GM12878 (cell line): ENCODE results near the gene GLIPR2.

Experiments used
- CTCF ChIP-seq, 3 experiments: IDR thresholded peaks in 2 of 3; conservative IDR thresholded peaks in 1 of 3; 2 replicates each; pipeline ENCODE4 v1.5.1; 2011; ENCODE audit warnings: low read depth in 3 of 3, low read length in 3 of 3, mild to moderate bottlenecking in 3 of 3, control low read depth in 2 of 3, moderate library complexity in 2 of 3, inconsistent platforms in 1 of 3, mixed read lengths in 1 of 3; ENCODE audit not compliant: control insufficient read depth in 2 of 3, insufficient read depth in 1 of 3; ENCODE audit errors: extremely low read depth in 1 of 3
- JUNB ChIP-seq: IDR thresholded peaks from 2 replicates; pipeline ENCODE4 v1.6.1; 2016; ENCODE audit warnings: antibody characterized with exemption, mild to moderate bottlenecking
- KDM1A ChIP-seq: fragments of 200-600 bp; sonication (generic); IDR thresholded peaks from 2 replicates; pipeline ENCODE4 v1.6.1; 2016; ENCODE audit warnings: borderline replicate concordance
- NKRF ChIP-seq: fragments of 450-650 bp; conservative IDR thresholded peaks from 2 replicates; pipeline ENCODE4 v1.6.1; 2017; ENCODE audit warnings: mild to moderate bottlenecking, moderate library complexity
- NR2C2 ChIP-seq: IDR thresholded peaks from 2 replicates; pipeline ENCODE4 v1.6.1; 2011; ENCODE audit warnings: borderline replicate concordance, low read depth; ENCODE audit not compliant: control insufficient read depth, insufficient read length
- POLR2A ChIP-seq: IDR thresholded peaks from 2 replicates; pipeline ENCODE4 v1.6.1; 2011; ENCODE audit warnings: low read depth, mild to moderate bottlenecking, low read length
- ZNF274 ChIP-seq: IDR thresholded peaks from one replicate; pipeline ENCODE4 v1.8.0; 2011; ENCODE audit not compliant: insufficient read length, insufficient read depth
- TF ChIP-seq, protein P1 (sequence below): IDR thresholded peaks from 2 replicates; pipeline ENCODE4 v1.6.1; 2012; ENCODE audit warnings: low read length, inconsistent platforms

- TF ChIP-seq ZNF274 (no peak), POLR2A (no peak), NR2C2 (no peak), CTCF (IDR thresholded peaks at IDR 0.05 in 2 of 3, conservative IDR thresholded peaks at IDR 0.05 in 1 of 3; ENCODE audit: control insufficient read depth in 2 of 3, extremely low read depth in 1 of 3, insufficient read depth in 1 of 3, low read depth in 3 of 3, low read length in 3 of 3) (no peak), KDM1A (no peak), NKRF (no peak), JUNB (no peak)
- TF ChIP-seq, protein P1, sequence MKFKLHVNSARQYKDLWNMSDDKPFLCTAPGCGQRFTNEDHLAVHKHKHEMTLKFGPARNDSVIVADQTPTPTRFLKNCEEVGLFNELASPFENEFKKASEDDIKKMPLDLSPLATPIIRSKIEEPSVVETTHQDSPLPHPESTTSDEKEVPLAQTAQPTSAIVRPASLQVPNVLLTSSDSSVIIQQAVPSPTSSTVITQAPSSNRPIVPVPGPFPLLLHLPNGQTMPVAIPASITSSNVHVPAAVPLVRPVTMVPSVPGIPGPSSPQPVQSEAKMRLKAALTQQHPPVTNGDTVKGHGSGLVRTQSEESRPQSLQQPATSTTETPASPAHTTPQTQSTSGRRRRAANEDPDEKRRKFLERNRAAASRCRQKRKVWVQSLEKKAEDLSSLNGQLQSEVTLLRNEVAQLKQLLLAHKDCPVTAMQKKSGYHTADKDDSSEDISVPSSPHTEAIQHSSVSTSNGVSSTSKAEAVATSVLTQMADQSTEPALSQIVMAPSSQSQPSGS = no peak
Measured at GRCh38 chr9:36161187-36161586, 24.7 kb downstream of the GLIPR2 start.
